GM23248 (cell line): ENCODE measurements around the gene GLE1. TPM values are rescaled to one million over a fixed set of nuclear protein-coding genes. Genes with fewer than 3 reads are reported as not detected.
"Not testable (repeated sequence)": the region's sequence is repeated elsewhere in the genome, so short reads cannot be mapped to it uniquely, and the experiment has no call there.

ENCODE experiments used
- DNase-seq: peaks from one replicate; pipeline ENCODE4 v3.0.0-alpha.2; 2015
- H2AFZ ChIP-seq: fragments of 200-600 bp; sonication (generic); 2 replicates; pipeline ENCODE4 v1.6.1; 2016; ENCODE audit warnings: antibody characterized with exemption
- H3F3A ChIP-seq: fragments of 200-600 bp; sonication (generic); 2 replicates; pipeline ENCODE4 v1.6.1; 2016; ENCODE audit warnings: mild to moderate bottlenecking, antibody characterized with exemption, mixed run types; ENCODE audit not compliant: insufficient read depth
- H3K27ac ChIP-seq: fragments of 200-600 bp; sonication (generic); 2 replicates; pipeline ENCODE4 v1.5.1; 2016; ENCODE audit warnings: mild to moderate bottlenecking
- H3K27me3 ChIP-seq: fragments of 200-600 bp; sonication (generic); replicated peaks from 2 replicates; pipeline ENCODE4 v1.6.1; 2016; ENCODE audit warnings: mild to moderate bottlenecking; ENCODE audit not compliant: insufficient read depth
- H3K36me3 ChIP-seq: fragments of 200-600 bp; sonication (generic); 2 replicates; pipeline ENCODE4 v1.6.1; 2016; ENCODE audit warnings: low read depth, mild to moderate bottlenecking
- H3K4me1 ChIP-seq: fragments of 200-600 bp; sonication (generic); 2 replicates; pipeline ENCODE4 v1.6.1; 2016; ENCODE audit warnings: mild to moderate bottlenecking; ENCODE audit not compliant: insufficient read depth
- H3K4me2 ChIP-seq: fragments of 200-600 bp; sonication (generic); one replicate; pipeline ENCODE4 v1.6.1; 2016; ENCODE audit warnings: mild to moderate bottlenecking; ENCODE audit not compliant: unreplicated experiment
- H3K4me3 ChIP-seq: fragments of 200-600 bp; sonication (generic); 2 replicates; pipeline ENCODE4 v1.5.1; 2016; ENCODE audit warnings: mild to moderate bottlenecking
- H3K79me2 ChIP-seq: fragments of 200-600 bp; sonication (generic); 2 replicates; pipeline ENCODE4 v1.6.1; 2016; ENCODE audit warnings: mild to moderate bottlenecking; ENCODE audit not compliant: insufficient read depth
- H3K9ac ChIP-seq: fragments of 200-600 bp; sonication (generic); 2 replicates; pipeline ENCODE4 v1.6.1; 2016; ENCODE audit warnings: mild to moderate bottlenecking
- H3K9me2 ChIP-seq: fragments of 200-600 bp; sonication (generic); 2 replicates; pipeline ENCODE4 v1.6.1; 2016; ENCODE audit warnings: mixed run types, mild to moderate bottlenecking, moderate library complexity; ENCODE audit not compliant: insufficient read depth
- H3K9me3 ChIP-seq: fragments of 200-600 bp; sonication (generic); one replicate; pipeline ENCODE4 v1.6.1; 2017; ENCODE audit warnings: low read depth
- H4K20me1 ChIP-seq: fragments of 200-600 bp; sonication (generic); 2 replicates; pipeline ENCODE4 v1.6.0; 2016; ENCODE audit not compliant: insufficient read depth
- EZH2 ChIP-seq: fragments of 200-600 bp; sonication (generic); IDR thresholded peaks from 2 replicates; pipeline ENCODE4 v1.6.1; 2018; ENCODE audit warnings: antibody characterized with exemption, mild to moderate bottlenecking; ENCODE audit not compliant: insufficient read depth, poor library complexity, severe bottlenecking
- EZH2phosphoT487 ChIP-seq: fragments of 200-600 bp; sonication (generic); IDR thresholded peaks from 2 replicates; pipeline ENCODE4 v1.6.1; 2018; ENCODE audit warnings: antibody characterized with exemption, moderate library complexity, mild to moderate bottlenecking, low read depth; ENCODE audit not compliant: insufficient read depth
- WGBS, 2 experiments: methylation state at CpG; one replicate each; pipeline ENCODE4 v1.1.6; 2015 to 2017; ENCODE audit warnings: low lambda C conversion rate in 2 of 2, low coverage in 1 of 2; ENCODE audit errors: missing lambda C conversion rate in 2 of 2; 5-methylcytosine and 5-hydroxymethylcytosine counted together
- in situ Hi-C: fragments of 300-500 bp; cut with MboI; formaldehyde crosslinking; loops from 2 replicates; pipeline ENCODE4 v1.15.0; 2020
- polyA plus RNA-seq: library from polyadenylated mRNA; unstranded; fragments of >200 nt; fragmentation: Nextera tagmentation; extraction: Ambion mirVana; gene quantifications from 2 replicates; pipeline ENCODE4 v1.2.1, GENCODE V29; 2016
- total RNA-seq: library from RNA; depleted of rRNA; stranded (reverse); fragments of >200 nt; shearing (Covaris generic); gene quantifications from 2 replicates; pipeline ENCODE4 v1.2.3, GENCODE V29; 2014

Gene GLE1
- total and polyA plus RNA-seq, 2 experiments from 2014 or later: 18.1 to 27.1 TPM

DNA sequence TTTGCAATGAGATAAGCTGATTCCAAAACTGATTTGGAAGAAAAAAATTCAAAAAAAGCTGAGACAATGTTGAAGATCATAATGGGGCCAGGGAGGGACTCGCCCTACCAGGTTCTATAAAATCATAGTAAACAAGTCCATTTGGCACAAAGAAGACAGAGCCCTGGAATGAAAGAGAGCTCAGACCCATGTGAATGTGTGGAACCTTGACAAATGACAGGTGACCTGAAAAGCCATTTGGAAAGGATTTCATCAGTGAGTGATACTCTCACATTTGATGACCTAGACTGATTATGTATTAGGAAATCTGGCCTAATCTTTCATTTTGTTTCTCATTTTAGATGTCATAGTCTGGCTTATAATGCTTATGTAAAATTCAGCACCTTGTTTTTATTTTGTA, 74.7 kb downstream of the GLE1 start:
- peaks cover 36% of the 10 kb centered on the region for H3K79me2 ChIP-seq
- in situ Hi-C loops: no loop called here
- H3K9ac ChIP-seq: no peak overlapping the region
- no peaks in the 10 kb centered on the region for H3K9me3 ChIP-seq
- no peak overlapping the region for H3K4me2 ChIP-seq
- TF ChIP-seq EZH2: no peak
- TF ChIP-seq EZH2phosphoT487: no peak
- H3K9me2 ChIP-seq: no peaks in the 10 kb centered on the region
- H3K27ac ChIP-seq: no peak overlapping the region
- peaks cover 4% of the 10 kb centered on the region; the same call in 1 of the 2 replicates for H4K20me1 ChIP-seq
- peaks cover 48% of the 10 kb centered on the region for H3F3A ChIP-seq
- DNase-seq: no peak
- no peaks in the 10 kb centered on the region for H3K27me3 ChIP-seq
- H3K4me1 ChIP-seq: peaks cover 15% of the 10 kb centered on the region
- no peak overlapping the region for H2AFZ ChIP-seq
- H3K36me3 ChIP-seq: peaks cover 98% of the 10 kb centered on the region
- H3K4me3 ChIP-seq: no peak overlapping the region
- 64 to 67% methylated on average over 1 of the region's 1 CpG for WGBS, 2 experiments

DNA sequence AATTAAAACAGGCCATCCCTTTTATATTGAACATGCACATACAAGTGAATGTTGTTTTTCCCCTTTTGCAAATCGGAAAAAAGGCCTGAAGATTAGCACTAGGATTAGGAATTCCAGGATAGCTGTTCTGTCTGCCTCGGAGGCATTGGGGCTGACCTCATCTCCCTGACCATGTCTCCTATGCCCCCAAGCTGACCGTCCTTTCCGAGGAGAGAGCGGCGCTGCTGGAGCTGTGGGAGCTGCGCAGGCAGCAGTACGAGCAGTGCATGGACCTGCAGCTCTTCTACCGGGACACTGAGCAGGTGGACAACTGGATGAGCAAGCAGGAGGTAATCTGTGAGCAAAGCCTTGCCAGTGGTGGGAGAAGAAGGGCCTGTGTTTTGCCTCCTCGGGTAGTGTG, 76.2 kb downstream of the GLE1 start:
- 87 to 88% methylated on average over 10 of the region's 10 CpGs for WGBS, 2 experiments
- H3K27me3 ChIP-seq: no peaks in the 10 kb centered on the region
- H3K9me2 ChIP-seq: no peaks in the 10 kb centered on the region
- H2AFZ ChIP-seq: no peak overlapping the region
- H3K36me3 ChIP-seq: peaks cover 98% of the 10 kb centered on the region
- H3K9me3 ChIP-seq: no peaks in the 10 kb centered on the region
- H3K27ac ChIP-seq: no peak overlapping the region
- H3K9ac ChIP-seq: no peak overlapping the region
- peaks cover 21% of the 10 kb centered on the region for H3K79me2 ChIP-seq
- H3K4me3 ChIP-seq: no peak overlapping the region
- H4K20me1 ChIP-seq: no peaks in the 10 kb centered on the region
- no peak overlapping the region for H3K4me2 ChIP-seq
- H3F3A ChIP-seq: peaks cover 40% of the 10 kb centered on the region
- no peak for TF ChIP-seq EZH2phosphoT487
- TF ChIP-seq EZH2: no peak
- peaks cover 7% of the 10 kb centered on the region for H3K4me1 ChIP-seq
- no peak for DNase-seq
- in situ Hi-C loops: no loop called here

DNA sequence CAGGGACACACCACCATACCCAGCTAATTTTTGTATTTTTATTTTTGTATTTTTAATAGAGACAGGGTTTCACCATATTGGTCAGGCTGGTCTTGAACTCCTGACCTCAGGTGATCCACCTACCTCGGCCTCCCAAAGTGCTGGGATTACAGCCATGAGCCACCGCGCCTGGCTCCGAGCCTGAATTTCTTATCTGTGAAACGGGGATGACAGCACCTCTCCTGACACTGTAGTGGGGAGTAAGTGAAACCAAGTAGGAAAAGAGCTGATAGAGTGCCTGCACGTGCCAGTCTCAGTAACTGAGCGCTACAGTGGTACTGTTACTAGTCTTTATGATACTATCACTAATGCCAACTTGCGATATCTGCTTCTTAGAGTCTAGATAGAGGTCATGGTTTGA, 80.6 kb downstream of the GLE1 start:
- H3K4me1 ChIP-seq, H3K9me2 ChIP-seq, H3K9ac ChIP-seq, H2AFZ ChIP-seq, H3K9me3 ChIP-seq, H3K4me2 ChIP-seq, DNase-seq, H4K20me1 ChIP-seq, H3K27me3 ChIP-seq, H3K4me3 ChIP-seq, H3K79me2 ChIP-seq, in situ Hi-C loops, H3K27ac ChIP-seq: not testable (repeated sequence)
- 91 to 92% methylated on average over 8 of the region's 8 CpGs for WGBS, 2 experiments
- H3K36me3 ChIP-seq: peaks cover 90% of the 10 kb centered on the region
- H3F3A ChIP-seq: peaks cover 35% of the 10 kb centered on the region

DNA sequence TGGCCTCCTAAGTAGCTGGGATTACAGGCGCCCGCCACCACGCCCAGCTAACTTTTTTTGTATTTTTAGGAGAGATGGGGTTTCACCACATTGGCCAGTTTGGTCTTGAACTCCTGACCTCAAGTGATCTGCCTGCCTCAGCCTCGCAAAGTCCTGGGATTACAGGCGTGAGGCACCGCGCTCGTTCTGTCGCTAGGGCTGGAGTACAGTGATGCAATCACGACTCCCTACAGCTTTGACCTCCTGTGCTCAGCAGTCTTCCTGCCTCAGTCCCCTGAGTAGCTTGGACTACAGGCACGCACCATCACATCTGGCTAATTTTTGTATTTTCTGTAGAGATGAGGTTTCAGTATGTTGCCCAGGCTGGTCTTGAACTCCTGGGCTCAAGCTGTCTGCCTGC, 82.4 kb downstream of the GLE1 start:
- in situ Hi-C loops, H2AFZ ChIP-seq, H4K20me1 ChIP-seq, H3K9me2 ChIP-seq, H3K9me3 ChIP-seq, DNase-seq, H3K4me2 ChIP-seq, H3K9ac ChIP-seq, H3K27ac ChIP-seq, H3K4me1 ChIP-seq, H3K27me3 ChIP-seq, H3K4me3 ChIP-seq: not testable (repeated sequence)
- WGBS, 2 experiments: 92 to 97% methylated on average over 11 of the region's 11 CpGs
- Histone ChIP-seq H3F3A (peaks cover 31% of the 10 kb centered on the region), H3K36me3 (peaks cover 81% of the 10 kb centered on the region), H3K79me2 (peaks cover 12% of the 10 kb centered on the region; the same call in 1 of the 2 replicates)

DNA sequence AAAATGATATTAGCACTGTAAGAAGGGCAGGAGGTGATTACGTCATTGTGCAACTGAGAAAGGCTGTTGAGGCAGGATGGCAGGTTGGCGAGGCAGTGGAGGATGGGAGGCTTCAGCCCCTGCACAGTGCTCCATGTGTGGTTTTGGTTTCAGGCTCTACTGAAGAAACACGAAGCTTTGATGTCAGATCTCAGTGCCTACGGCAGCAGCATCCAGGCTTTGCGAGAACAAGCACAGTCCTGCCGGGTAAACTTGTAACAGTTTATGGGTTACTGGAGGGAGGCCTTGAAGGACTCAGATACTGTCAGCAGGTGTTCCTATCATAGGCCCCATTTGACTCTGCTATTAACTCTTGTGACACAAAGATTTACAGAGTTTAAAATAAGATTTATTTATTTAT, 82.9 kb downstream of the GLE1 start:
- Histone ChIP-seq H3F3A (peaks cover 28% of the 10 kb centered on the region), H3K9ac (no peak overlapping the region), H3K27me3 (no peaks in the 10 kb centered on the region), H3K4me3 (no peak overlapping the region), H3K79me2 (peaks cover 12% of the 10 kb centered on the region; the same call in 1 of the 2 replicates), H3K27ac (no peak overlapping the region), H2AFZ (no peak overlapping the region), H3K9me2 (no peaks in the 10 kb centered on the region), H4K20me1 (no peaks in the 10 kb centered on the region), H3K4me1 (no peaks in the 10 kb centered on the region), H3K36me3 (peaks cover 81% of the 10 kb centered on the region), H3K9me3 (no peaks in the 10 kb centered on the region), H3K4me2 (no peak overlapping the region)
- TF ChIP-seq EZH2phosphoT487 (no peak), EZH2 (no peak)
- no peak for DNase-seq
- 77 to 78% methylated on average over 6 of the region's 6 CpGs for WGBS, 2 experiments
- in situ Hi-C loops: no loop called here
